GM19395 (cell line): ENCODE data around the gene ZNF277.

Source experiments
- ATAC-seq: cut with Tn5 transposase; IDR thresholded peaks from one replicate; pipeline ENCODE4 v1.9.1; 2021; ENCODE audit warnings: mild to moderate bottlenecking, moderate library complexity; ENCODE audit not compliant: unreplicated experiment

Gene ZNF277

DNA sequence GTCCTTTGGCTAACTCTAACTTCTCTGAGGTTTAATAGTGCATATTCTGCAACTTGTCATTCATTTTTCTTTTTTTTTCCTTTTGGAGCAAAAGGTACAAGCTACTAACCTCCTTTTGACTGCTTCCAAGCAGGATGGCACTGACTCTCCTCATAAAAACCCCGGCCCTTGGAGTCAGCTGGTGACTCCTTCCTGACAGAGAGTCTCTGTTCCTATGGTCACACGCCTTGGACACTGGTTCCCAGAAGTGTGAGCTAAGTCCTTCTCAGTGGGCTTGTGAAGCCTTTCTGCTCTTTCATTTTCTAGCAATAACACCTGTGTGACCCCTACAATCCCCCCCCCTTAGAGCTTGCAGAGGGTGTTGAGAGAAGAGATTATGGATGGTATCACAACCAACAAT, 22.0 kb upstream of the ZNF277 start:
- no peak for ATAC-seq

- no peak for ATAC-seq
Observed at GRCh38 chr7:112185005-112185834, 21.3 kb upstream of the ZNF277 start.

DNA sequence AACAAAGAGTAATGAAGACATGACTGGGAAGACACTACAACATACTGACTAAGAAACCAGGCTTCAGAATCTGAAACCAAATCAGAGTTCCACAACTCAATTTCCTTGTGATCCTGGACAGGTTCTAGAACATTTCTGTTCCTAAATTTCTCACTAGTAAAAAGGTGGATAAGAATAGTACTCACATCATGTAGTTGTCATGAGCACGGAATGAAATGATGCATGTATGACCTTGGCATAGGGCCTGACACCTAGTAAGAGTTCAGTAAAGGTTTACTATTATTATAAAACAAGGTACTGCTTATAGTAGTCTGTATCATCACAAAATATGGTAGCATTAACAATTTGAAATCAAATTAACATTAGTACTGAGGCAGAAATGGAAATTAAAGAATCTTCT, 20.2 kb upstream of the ZNF277 start:
- no peak for ATAC-seq

DNA sequence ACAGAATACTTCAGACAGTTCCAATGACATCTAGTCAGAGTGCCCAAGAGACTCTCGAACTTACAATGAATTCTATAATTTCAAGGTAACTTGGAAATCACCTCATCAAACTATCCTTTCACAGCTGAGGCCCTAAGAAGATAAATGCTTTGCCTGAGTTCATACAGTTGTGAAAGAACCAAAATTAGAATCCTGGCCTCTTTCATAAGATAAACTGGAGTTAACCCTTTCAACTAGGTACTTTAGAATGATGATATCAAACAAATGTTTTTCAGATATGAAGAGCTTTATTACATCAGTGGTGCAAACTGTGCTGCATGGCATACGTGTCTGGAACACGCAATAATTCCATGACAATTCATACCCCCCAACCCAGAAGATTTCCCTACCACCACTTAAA, 18.2 kb upstream of the ZNF277 start:
- no peak for ATAC-seq

DNA sequence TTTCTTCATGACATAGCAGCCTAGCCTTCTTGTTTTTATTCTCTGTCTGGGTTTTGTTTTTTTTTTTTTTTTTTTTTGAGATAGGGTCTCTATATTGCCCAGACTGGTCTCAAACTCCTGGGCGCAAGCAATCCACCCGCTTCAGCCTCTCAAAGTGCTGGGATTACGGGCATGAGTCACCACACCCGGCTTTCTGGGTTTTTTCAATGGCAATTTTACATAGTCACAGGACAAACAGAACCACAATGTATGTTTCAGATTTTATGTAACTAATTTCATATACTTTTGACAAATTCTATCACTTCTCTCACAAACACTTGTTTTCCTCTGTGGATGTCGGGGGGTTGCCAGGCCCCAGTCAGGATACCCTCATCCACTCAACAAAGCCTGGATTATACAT, 16.8 kb upstream of the ZNF277 start:
- no peak for ATAC-seq

DNA sequence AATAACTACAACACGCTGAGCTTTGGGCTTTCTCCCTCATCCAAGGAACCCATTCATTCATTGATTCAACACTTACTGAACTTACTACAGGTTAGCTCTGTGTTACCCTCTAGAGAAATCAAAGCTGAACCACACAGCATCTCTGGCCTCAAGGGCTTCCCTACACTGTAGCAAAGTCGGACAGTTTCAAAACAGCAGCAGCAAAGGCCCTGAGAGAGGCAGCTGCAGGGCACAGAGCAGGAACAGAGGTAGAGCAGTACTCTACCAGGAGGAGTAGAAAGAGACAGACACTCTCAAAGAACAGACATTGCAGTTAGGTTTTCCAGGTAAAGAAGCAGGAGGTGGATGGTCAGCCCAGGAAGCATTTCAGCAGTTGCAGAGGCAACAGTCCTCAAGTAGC, 16.4 kb upstream of the ZNF277 start:
- no peak for ATAC-seq

- ATAC-seq = no peak
Observed at GRCh38 chr7:112192236-112193154, 14.0 kb upstream of the ZNF277 start.

- ATAC-seq = no peak
Observed at GRCh38 chr7:112193915-112194502, 12.5 kb upstream of the ZNF277 start.

- no peak for ATAC-seq
Observed at GRCh38 chr7:112195717-112196116, 10.8 kb upstream of the ZNF277 start.

- no peak for ATAC-seq
Observed at GRCh38 chr7:112197322-112197721, 9.2 kb upstream of the ZNF277 start.

- ATAC-seq = no peak
Observed at GRCh38 chr7:112199035-112199655, 7.3 kb upstream of the ZNF277 start.

DNA sequence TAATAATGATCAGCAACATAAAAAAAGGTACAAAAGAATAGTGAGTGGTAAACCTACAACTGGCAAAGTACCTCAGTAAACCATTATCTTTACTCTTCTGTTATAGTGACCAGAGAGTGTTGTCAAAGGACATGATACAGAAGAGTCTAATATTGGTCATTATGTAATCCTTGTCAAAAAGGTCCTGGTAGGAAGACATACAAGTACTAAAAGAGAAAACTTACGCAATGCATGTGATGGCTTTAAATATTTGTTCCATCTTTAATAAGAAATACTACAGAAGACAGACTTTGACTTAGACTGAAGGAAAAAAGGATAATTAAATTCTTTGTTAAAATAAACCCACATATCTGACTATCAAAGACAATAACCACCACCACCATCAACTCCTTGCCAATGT, 6.8 kb upstream of the ZNF277 start:
- no peak for ATAC-seq

- ATAC-seq = no peak
Observed at GRCh38 chr7:112201411-112201810, 5.1 kb upstream of the ZNF277 start.

DNA sequence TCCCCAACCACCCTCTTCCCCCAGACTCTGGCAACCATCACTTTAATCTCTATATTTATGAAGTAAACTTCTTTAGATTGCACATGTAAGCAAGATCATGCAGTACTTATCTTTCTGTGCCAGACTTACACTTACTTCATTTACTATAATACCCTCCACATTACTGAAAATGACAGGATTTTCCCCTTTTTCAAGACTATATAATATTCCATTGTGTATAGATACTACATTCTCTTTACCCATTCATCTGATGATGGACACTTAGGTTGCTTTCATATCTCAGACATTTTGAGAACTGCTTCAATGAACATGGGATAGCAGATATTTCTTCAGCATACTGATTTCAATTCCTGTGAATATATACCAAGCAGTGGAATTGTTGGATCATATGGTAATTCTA, 4.7 kb upstream of the ZNF277 start:
- ATAC-seq = no peak

DNA sequence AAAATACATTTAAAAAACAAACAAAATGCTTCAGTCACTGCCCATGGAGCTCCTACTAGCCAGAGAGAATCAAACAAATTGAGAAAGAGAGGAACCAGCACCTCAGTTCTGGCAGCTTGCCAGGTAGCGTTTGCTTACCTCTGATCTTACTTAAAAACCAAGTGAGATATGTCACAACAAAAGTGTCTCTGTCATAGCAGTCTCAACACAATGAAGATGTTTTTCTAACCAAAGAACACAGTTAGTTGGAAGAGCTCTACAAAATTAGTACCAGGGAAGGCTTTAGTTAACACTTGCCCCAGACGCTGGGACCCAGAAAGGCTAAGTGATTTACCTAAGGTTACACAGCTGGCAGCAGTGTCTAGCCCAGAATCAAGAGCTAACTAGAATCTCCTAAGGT, 3.7 kb upstream of the ZNF277 start:
- no peak for ATAC-seq

DNA sequence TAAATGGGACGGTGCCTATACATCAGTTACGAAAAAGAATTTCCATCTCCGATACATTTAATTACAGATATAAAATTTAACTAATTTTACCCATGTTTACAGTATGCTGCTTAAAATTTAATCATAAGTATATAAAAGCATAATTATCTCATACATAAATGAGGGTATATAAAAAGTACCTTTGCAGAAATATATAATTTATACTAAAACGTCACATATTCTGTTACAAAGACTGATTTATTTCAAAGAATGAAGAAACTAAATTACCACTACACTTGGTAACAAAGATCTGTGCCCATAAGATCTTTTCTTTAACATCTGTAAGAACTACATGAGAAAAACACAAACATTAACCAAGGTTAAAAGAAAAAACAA, 3.1 kb upstream of the ZNF277 start:
- ATAC-seq = no peak

- ATAC-seq = no peak
Observed at GRCh38 chr7:112204499-112205342, 1.8 kb upstream of the ZNF277 start.

- ATAC-seq = peak; percentile 17
Observed at GRCh38 chr7:112205343-112206237, 905 bp upstream of the ZNF277 start.

- peak; percentile 1 for ATAC-seq
Observed at GRCh38 chr7:112206991-112207592, 597 bp downstream of the ZNF277 start.
